Peyer's patch (tissue), 4 donors: ENCODE results near the gene IFNA8.

ENCODE experiments used
- POLR2A ChIP-seq, 2 donors: fragments of 450-650 bp; IDR thresholded peaks; one replicate each; pipeline ENCODE4 v1.5.1; 2017; ENCODE audit warnings: antibody characterized with exemption in 2 of 2, mild to moderate bottlenecking in 2 of 2, moderate library complexity in 2 of 2
- TF ChIP-seq, protein P1 (sequence below), 6 experiments: fragments of 450-650 bp in 4 of 6; fragments of 200-600 bp in 2 of 6; sonication (generic) in 1 of 6; IDR thresholded peaks; one replicate each; pipeline ENCODE4 v1.5.1; 2017 to 2019; ENCODE audit warnings: antibody characterized with exemption in 6 of 6, mild to moderate bottlenecking in 3 of 6, moderate library complexity in 1 of 6

GRCh38 chr9:21395778-21396717 is 12.9 kb upstream of the IFNA8 start:
- no peak for TF ChIP-seq POLR2A (IDR thresholded peaks at IDR 0.05)
- TF ChIP-seq, protein P1, sequence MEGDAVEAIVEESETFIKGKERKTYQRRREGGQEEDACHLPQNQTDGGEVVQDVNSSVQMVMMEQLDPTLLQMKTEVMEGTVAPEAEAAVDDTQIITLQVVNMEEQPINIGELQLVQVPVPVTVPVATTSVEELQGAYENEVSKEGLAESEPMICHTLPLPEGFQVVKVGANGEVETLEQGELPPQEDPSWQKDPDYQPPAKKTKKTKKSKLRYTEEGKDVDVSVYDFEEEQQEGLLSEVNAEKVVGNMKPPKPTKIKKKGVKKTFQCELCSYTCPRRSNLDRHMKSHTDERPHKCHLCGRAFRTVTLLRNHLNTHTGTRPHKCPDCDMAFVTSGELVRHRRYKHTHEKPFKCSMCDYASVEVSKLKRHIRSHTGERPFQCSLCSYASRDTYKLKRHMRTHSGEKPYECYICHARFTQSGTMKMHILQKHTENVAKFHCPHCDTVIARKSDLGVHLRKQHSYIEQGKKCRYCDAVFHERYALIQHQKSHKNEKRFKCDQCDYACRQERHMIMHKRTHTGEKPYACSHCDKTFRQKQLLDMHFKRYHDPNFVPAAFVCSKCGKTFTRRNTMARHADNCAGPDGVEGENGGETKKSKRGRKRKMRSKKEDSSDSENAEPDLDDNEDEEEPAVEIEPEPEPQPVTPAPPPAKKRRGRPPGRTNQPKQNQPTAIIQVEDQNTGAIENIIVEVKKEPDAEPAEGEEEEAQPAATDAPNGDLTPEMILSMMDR (IDR thresholded peaks at IDR 0.05) = peak; percentile 10 to 77 (median 58)
